Keratinocyte (primary cell): ENCODE results near the gene NDUFAF5. TPM values are rescaled to one million over a fixed set of nuclear protein-coding genes. Genes with fewer than 3 reads are reported as not detected.

ENCODE experiments used
- DNase-seq: peaks from one replicate; pipeline ENCODE4 v3.0.0-alpha.2; 2011; ENCODE audit warnings: low read depth, missing footprints, low spot score
- FAIRE-seq: peaks from 2 replicates; lab custom pipeline; 2011; peaks lifted over from hg19 to GRCh38; lab: Jason Lieb, UNC
- H2AFZ ChIP-seq: 2 replicates; pipeline ENCODE4 v1.6.0; 2012; ENCODE audit warnings: low read length, control low read depth, inconsistent platforms; ENCODE audit not compliant: control insufficient read depth
- H3K27ac ChIP-seq: 2 replicates; pipeline ENCODE4 v1.5.1; 2011; ENCODE audit warnings: low read length; ENCODE audit not compliant: control insufficient read depth, insufficient read depth
- H3K27me3 ChIP-seq: 3 replicates; pipeline ENCODE4 v1.6.0; 2011; ENCODE audit warnings: low read length; ENCODE audit not compliant: control insufficient read depth, insufficient read depth; ENCODE audit errors: extremely low read depth
- H3K36me3 ChIP-seq, 2 experiments: 2 replicates in 1 of 2; 3 replicates in 1 of 2; pipeline ENCODE4 v1.5.1; 2011; ENCODE audit warnings: low read length in 2 of 2, mild to moderate bottlenecking in 1 of 2; ENCODE audit not compliant: control insufficient read depth in 2 of 2, insufficient read depth in 2 of 2; ENCODE audit errors: extremely low read depth in 1 of 2
- H3K4me1 ChIP-seq: 3 replicates; pipeline ENCODE4 v1.5.1; 2011; ENCODE audit warnings: low read length; ENCODE audit not compliant: control insufficient read depth, insufficient read depth; ENCODE audit errors: extremely low read depth
- H3K4me2 ChIP-seq: 3 replicates; pipeline ENCODE4 v1.6.0; 2011; ENCODE audit warnings: low read depth, low read length; ENCODE audit not compliant: control insufficient read depth, insufficient read depth; ENCODE audit errors: extremely low read depth
- H3K4me3 ChIP-seq, 3 experiments: fragments of 200-600 bp in 1 of 3; sonication (generic) in 1 of 3; 2 replicates in 2 of 3; 3 replicates in 1 of 3; pipeline ENCODE4 v1.5.1; 2011 to 2016; ENCODE audit warnings: low read length in 3 of 3, mild to moderate bottlenecking in 3 of 3, control low read depth in 2 of 3, inconsistent platforms in 1 of 3, low read depth in 1 of 3, mixed read lengths in 1 of 3, mixed run types in 1 of 3, moderate library complexity in 1 of 3; ENCODE audit not compliant: control insufficient read depth in 2 of 3, insufficient read depth in 2 of 3; ENCODE audit errors: extremely low read depth in 1 of 3
- H3K79me2 ChIP-seq: 2 replicates; pipeline ENCODE4 v1.6.0; 2012; ENCODE audit warnings: low read length; ENCODE audit not compliant: control insufficient read depth, insufficient read depth
- H3K9ac ChIP-seq: 3 replicates; pipeline ENCODE4 v1.6.0; 2011; ENCODE audit warnings: low read length; ENCODE audit not compliant: control insufficient read depth, insufficient read depth; ENCODE audit errors: extremely low read depth
- H3K9me1 ChIP-seq: 3 replicates; pipeline ENCODE4 v1.6.0; 2011; ENCODE audit warnings: low read length; ENCODE audit not compliant: control insufficient read depth, insufficient read depth; ENCODE audit errors: extremely low read depth
- H3K9me3 ChIP-seq: 2 replicates; pipeline ENCODE4 v1.5.1; 2012; ENCODE audit warnings: low read depth, low read length; ENCODE audit not compliant: control insufficient read depth
- H4K20me1 ChIP-seq: 3 replicates; pipeline ENCODE4 v1.6.0; 2011; ENCODE audit warnings: low read length; ENCODE audit not compliant: control insufficient read depth, insufficient read depth; ENCODE audit errors: extremely low read depth
- CTCF ChIP-seq, 3 experiments: IDR thresholded peaks in 1 of 3; conservative IDR thresholded peaks in 1 of 3; optimal IDR thresholded peaks in 1 of 3; 2 replicates in 2 of 3; 3 replicates in 1 of 3; pipeline versions ENCODE3 to v1.5.1; 2011; ENCODE audit warnings: low read length in 3 of 3, mild to moderate bottlenecking in 3 of 3, moderate library complexity in 2 of 3, control low read depth in 1 of 3, inconsistent platforms in 1 of 3; ENCODE audit not compliant: insufficient read depth in 2 of 3; ENCODE audit errors: extremely low read depth in 1 of 3
- EZH2 ChIP-seq: IDR thresholded peaks from one replicate; pipeline ENCODE4 v1.6.1; 2012; ENCODE audit warnings: inconsistent platforms, mild to moderate bottlenecking, low read length, moderate library complexity
- dilution Hi-C: fragments of 300-500 bp; cut with MboI; formaldehyde crosslinking; loops from one replicate; pipeline ENCODE4 v1.7.0; 2020; ENCODE audit warnings: low sequenced_read_pairs; ENCODE audit not compliant: extremely low pct_ligation_motif_present
- polyA plus RNA-seq, 5 experiments: library from polyadenylated mRNA; depleted of rRNA in 3 of 5; stranded (reverse) in 3 of 5; stranded (forward) in 1 of 5; unstranded in 1 of 5; fragments of >200 nt; gene quantifications; 1 replicate in 1 of 5; 2 replicates in 3 of 5; 3 replicates in 1 of 5; pipeline versions ENCODE4 v1.2.1 to v1.2.3, GENCODE V29; 2011 to 2012; ENCODE audit warnings: missing spikeins in 2 of 5, low read depth in 1 of 5, low replicate concordance in 1 of 5

The NDUFAF5 gene
- polyA plus RNA-seq, 1 donor (not counting 4 experiments of a cell fraction or from before 2014, with no cell fraction given) = 26.4 TPM

- no peaks in the 10 kb centered on the region for H3K9me3 ChIP-seq
- FAIRE-seq (no peak), DNase-seq (no peak)
- no peak overlapping the region for H3K27ac ChIP-seq
- dilution Hi-C loops = no loop called here
- TF ChIP-seq EZH2 (no peak), CTCF (optimal IDR thresholded peaks at IDR 0.05 in 1 of 3, IDR thresholded peaks at IDR 0.05 in 1 of 3, conservative IDR thresholded peaks at IDR 0.05 in 1 of 3; ENCODE audit: extremely low read depth in 1 of 3, insufficient read depth in 2 of 3, low read length in 3 of 3) (no peak)
- no peak overlapping the region for H3K4me2 ChIP-seq
- no peaks in the 10 kb centered on the region for H3K36me3 ChIP-seq
- no peaks in the 10 kb centered on the region for H3K9me1 ChIP-seq
- no peak overlapping the region for H3K4me3 ChIP-seq
- no peak overlapping the region for H3K9ac ChIP-seq
- H3K4me1 ChIP-seq = no peaks in the 10 kb centered on the region
- no peaks in the 10 kb centered on the region for H3K79me2 ChIP-seq
- no peak overlapping the region for H2AFZ ChIP-seq
- no peaks in the 10 kb centered on the region for H3K27me3 ChIP-seq
- no peaks in the 10 kb centered on the region for H4K20me1 ChIP-seq
Measured at GRCh38 chr20:13865791-13866351, 81.0 kb downstream of the NDUFAF5 start.

GRCh38 chr20:13868331-13868730 is 83.5 kb downstream of the NDUFAF5 start:
- dilution Hi-C loops = no loop called here
- no peak overlapping the region for H3K27ac ChIP-seq
- FAIRE-seq = no peak

More at GRCh38 chr20:13868331-13868730, 83.5 kb downstream of the NDUFAF5 start:
- no peaks in the 10 kb centered on the region for H3K36me3 ChIP-seq
- no peaks in the 10 kb centered on the region for H4K20me1 ChIP-seq
- H3K4me1 ChIP-seq = no peaks in the 10 kb centered on the region
- no peak overlapping the region for H3K4me3 ChIP-seq
- no peaks in the 10 kb centered on the region for H3K9me3 ChIP-seq
- no peak overlapping the region for H3K4me2 ChIP-seq
- DNase-seq = no peak
- H3K79me2 ChIP-seq = no peaks in the 10 kb centered on the region
- no peaks in the 10 kb centered on the region for H3K27me3 ChIP-seq
- no peak for TF ChIP-seq CTCF (optimal IDR thresholded peaks at IDR 0.05 in 1 of 3, IDR thresholded peaks at IDR 0.05 in 1 of 3, conservative IDR thresholded peaks at IDR 0.05 in 1 of 3; ENCODE audit: extremely low read depth in 1 of 3, insufficient read depth in 2 of 3, low read length in 3 of 3)
- no peak for TF ChIP-seq EZH2
- no peak overlapping the region for H3K9ac ChIP-seq
- H3K9me1 ChIP-seq = no peaks in the 10 kb centered on the region
- H2AFZ ChIP-seq = no peak overlapping the region
